Activated naive CD4-positive, alpha-beta T cell treated with Interleukin-2 at 50 U/mL for 16 hours (primary cell): ENCODE measurements around the gene CHEK2.
"Not testable (repeated sequence)": the region's sequence is repeated elsewhere in the genome, so short reads cannot be mapped to it uniquely, and the experiment has no call there.

Experiments
- DNase-seq: peaks from one replicate; pipeline ENCODE4 v3.0.0-alpha.2; 2020

Gene CHEK2

DNA sequence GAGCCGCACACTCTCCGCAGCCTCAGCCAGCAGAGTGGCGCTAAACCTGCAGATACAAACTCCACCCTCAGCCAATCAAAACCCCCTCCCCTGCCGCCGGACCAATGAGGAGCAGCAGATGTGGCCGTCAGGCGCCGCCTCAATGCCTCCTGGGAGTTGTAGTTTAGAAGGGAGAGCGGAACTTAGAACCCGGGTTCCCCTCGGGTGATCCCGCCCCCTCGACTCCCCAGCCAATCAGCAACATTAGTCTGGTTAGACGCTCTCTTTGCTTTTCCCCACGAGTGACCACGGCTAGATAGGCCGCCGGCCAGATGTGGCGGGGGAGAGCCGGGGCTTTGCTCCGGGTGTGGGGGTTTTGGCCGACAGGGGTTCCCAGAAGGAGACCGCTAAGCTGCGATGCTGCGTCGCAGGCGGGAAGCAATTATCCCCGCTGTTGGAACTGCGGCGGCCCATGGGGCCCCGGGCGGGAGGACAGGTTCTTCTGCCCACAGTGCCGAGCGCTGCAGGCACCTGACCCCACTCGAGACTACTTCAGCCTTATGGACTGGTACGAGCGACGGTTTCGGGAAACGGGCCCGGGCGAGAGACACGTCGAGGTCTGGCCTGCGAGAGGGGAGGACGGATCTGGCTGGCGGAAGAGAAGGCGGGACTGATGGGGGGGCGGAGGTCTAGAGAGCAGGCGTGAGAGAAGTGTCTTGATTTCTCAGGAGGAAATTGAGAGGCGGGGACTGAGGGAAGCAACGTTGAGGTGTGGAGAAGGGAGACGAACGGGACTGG, at the start of gene CHEK2, which contains the start of gene HSCB:
Gene CHEK2, minus strand, starts transcription at position 36 of the 777 bp plus-strand sequence. CDS start 7,099 bp downstream, outside the sequence.
Gene HSCB, plus strand, starts transcription at position 255 of the 777 bp plus-strand sequence. Its CDS starts 57 bp downstream, at position 312.
- DNase-seq: peak; percentile 98

DNA sequence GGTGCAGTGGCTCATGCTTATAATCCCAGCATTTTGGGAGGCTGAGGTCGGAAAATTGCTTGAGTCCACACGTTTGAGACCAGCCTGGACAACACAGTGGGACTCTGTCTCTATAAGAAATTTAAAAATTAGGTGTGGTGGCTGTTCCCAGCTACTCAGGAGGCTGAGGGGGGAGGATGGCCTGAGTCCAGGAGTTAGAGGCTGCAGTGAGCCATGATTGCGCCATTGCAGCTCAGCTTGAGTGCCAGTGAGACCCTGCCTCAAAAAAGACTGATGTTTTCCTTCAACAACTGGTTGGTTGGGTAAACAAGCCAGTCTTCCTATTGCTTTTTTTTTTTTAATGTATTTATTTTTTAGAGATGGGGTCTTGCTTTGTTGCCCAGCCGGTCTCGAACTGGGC, 49.5 kb upstream of the CHEK2 start:
- DNase-seq: no peak

DNA sequence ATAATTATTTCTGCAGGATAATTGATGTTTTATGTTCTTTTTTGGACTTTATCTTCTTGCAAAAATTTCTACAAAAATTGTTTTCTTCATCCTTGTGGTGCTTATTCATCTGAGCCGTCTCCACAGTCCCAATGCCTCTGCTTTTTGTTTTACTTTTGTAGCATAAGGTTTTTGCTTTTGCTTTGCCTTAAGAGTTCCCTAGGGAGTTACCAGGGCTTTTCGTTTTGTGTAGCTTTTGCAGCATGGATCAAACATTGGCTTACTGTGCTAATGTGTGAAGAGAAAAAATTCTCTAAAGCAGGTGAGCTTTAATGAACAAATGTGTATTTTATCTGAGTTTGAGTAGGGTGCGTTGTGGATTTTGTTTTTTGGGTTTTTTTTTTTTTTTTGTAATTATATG, 47.0 kb upstream of the CHEK2 start:
- DNase-seq: no peak

DNA sequence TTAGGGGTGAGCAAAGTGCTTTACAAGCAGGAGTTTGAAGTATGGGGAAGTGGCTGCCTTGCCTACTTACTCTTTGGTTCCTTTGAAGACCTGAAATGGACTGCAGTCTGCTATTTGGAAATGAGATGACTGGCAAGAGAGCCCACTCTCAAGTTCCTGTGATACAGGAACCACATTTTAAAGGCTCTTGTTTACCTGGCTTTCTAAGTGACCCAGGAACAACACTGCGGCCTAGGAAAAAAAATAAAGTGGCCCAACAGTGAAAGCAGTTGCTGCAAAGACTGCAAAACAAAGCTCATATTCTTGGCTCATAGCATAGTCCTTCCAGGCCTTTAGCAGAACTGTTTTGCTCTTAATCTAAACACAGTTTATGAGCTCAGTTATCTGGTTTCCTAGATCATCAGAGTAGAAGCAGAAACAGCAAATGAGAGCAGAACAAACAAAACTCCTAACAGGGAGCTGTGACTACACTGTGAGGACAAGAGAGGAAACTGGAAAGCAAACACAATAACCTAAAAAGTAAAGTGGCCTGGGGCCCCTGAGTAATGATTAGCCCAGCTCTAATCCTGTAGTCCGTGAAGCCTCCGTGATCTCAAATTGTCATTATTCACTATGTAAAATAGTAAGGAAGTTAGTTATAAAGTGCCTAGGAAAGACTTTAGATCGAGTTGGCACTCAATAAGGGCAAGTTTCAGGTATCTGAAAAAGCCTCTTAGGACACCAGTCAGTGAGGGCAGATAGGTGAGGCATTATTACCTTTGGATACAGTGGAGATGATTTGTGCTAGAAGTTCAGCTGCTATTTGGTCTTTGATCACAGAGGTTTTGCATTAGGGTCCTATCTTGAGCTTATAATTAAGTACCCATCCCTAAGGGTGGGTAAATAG, 42.4 kb upstream of the CHEK2 start:
- no peak for DNase-seq

DNA sequence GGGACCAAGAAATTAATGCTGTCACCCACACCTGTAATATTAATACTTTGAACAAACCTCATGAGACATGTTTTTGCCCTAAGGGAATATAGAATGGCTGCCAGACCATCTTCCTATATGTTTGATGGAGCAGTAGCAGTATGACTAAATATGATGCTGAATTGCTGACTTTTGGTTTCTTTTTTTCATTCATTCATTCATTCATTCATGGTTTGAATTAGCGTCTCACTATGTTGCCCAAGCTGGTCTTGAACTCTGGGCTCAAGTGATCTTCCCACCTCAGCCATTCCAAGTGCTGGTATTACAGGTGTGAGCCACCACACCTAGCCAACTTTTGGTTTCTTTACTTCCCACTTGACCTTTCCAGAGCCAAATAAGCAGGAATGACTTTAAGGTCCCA, 38.7 kb upstream of the CHEK2 start:
- no peak for DNase-seq

DNA sequence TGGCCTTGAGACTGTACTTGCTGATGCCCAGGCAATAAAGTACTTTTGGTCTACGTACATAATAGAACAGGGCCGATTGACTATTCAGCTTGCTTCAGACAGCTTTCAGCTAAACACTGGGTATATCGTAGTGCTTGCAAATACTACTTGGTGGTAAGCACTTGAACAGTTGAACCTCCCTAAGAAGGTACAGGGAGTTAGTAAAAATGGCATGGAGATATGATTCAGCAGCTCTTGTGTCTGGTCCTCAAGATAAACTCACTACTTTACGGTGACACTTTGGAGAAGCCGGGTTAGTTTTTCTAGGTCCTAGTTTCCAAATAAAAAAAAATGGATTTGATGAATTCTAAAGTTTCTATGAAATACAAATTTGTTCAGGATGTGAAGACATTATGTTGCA, 38.2 kb upstream of the CHEK2 start:
- DNase-seq: no peak

DNA sequence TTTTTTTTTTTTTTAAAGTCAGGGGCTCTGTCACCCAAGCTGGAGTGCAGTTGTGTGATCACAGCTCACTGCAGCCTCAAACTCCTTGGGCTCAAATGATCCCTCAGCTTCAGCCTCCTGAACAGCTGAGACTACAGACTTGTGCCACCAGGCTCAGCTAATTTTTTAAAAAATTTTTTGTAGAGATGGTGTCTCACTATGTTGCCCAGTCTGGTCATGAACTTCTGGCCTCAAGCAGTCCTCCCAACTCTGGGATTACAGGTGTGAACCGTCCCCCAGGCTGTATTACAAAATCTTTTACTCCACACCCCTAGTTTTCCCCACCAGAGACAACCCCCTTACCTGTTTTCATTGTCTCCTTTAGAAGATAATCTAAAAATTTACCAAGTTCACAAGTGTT, 32.8 kb upstream of the CHEK2 start:
- DNase-seq: no peak

DNA sequence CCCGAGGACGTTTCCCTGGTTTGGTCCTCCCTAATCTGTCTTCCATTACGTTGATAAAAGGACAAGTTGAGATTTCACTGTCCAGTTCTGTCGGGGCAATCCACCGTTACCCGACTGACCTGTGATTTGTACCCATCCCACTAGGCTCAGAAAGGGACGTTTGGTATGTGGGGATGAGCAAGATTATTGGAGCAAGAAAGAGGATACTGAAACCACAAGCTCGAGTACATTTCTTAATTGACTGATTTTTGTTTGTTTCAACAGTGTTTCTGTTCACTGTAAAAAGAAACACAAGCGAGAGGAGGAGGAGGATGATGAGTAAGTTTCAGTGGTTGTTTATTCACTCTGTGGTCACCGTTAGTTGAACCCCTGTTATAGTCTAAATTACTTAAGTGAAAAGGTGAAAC, 31.8 kb upstream of the CHEK2 start:
- DNase-seq: no peak

DNA sequence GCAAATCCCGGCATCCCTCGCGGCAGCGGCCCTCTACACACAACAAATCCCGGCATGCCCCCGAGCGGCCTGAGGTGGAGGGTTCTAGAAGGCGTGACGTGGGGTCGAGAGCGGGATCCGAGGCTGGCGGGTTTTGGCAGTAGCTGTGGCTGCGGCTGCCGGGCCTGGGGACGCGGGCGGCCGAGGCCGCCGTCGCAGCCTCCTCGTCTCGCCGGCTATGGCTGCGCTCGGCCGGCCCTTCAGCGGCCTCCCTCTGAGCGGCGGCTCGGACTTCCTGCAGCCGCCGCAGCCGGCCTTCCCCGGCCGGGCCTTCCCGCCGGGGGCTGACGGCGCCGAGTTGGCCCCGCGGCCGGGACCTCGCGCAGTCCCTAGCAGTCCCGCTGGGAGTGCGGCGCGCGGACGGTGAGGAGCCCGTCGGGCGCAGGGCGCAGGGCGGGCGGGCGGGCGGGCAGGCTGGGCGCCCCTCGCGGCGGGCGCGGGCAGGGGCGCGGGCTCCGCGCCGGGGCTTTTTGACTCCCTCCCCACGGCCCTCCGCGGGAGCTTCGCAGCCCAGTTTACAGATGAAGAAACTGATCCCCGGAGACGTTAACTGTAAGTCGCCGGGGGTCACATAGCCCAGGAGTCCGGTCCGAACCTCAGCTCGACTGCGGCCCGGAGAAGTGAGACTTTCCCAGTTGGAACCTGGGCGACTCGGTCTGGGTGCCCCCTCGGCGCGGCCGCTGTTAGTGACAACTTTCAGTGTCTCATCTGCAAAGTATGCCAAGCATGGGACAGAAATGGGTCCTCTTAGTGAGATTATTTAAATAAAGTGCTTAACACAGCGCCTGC, 31.2 kb upstream of the CHEK2 start, which contains the start of gene CCDC117:
Gene CCDC117, plus strand, starts transcription at position 63 of the 828 bp plus-strand sequence. Its CDS starts 155 bp downstream, at position 218.
- peak; percentile 92 for DNase-seq

DNA sequence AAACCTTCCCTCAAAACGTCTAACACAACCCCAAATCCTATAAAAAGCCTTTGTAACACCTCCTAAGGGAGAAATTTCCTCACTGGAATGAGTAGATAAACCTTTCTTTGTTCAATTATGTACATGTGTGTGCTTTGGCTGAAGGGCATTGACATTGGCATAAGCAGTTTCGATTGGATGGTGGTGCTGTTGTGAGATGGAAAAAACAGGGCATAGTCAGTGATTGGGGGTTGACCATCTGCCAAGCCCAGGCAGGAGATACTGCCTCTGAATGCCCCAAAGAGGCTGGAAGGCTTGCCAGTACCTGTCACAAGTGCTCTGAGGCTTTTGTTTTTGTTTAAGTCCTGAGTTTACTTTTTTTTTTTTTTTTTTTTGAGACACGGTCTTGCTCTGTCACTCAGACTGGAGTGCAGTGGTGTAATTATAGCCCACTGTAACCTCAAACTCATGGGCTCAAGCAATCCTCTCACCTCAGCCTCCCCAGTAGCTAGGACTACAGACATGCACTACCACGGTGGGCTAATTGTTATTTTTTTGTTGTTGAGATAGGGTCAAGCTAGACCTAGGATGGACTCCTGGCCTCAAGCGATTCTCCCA, 29.7 kb upstream of the CHEK2 start:
- no peak for DNase-seq

DNA sequence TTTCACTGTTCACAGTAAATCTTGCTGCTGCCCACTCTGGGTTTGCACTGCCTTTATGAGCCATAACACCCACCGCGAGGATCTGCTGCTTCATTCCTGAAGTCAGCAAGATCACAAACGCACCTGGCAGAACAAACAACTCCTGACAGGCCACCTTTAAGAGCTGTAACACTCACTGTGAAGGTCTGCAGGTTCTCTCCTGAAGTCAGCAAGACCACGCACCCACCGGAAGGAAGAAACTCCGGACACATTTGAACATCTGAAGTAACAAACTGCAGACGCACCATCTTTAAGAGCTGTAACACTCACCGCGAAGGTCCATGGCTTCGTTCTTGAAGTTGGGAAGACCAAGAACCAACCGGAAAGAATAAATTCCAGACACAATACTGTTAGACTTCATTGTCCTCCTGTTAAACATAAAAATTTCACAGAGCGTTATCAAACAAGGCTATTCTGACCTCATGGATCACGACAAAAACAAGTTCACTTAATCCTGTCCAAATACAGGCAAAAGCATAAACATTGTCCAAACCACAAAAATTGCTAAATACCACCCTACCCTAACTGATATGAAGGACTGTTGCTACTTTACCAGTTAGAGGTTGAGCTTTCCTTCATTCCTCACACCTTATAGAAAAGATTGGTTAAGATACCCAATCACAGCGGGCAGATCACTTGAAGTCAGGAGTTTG, 27.9 kb upstream of the CHEK2 start:
- DNase-seq: no peak

DNA sequence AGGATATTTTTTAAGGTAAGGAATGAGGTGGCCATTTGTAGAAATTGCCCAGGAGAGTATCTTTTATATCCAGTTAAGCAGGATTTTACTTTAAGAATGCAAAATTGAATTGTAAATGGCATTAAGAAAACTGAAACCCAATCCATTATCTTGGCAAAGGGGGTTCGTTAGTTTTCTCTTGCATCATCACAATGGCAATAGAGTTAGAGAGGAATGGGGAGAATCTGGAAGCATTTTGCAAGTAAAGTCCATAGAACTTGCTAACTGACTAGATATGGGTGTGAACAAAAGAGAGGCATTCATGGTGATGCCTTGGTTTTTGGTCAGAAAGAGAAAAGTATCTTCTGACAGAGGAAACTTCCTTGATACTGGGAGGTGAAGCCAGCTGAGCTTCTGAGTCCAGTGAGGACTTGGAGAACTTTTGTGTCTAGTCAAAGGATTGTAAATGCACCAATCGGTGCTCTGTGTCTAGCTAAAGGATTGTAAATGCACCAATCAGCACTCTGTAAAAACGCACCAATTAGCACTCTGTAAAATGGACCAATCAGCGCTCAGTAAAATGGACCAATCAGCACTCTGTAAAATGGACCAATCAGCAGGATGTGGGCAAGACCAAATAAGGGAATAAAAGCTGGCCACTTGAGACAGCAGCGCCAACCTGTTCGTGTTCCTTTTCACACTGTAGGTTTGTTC, 27.2 kb upstream of the CHEK2 start:
- no peak for DNase-seq

DNA sequence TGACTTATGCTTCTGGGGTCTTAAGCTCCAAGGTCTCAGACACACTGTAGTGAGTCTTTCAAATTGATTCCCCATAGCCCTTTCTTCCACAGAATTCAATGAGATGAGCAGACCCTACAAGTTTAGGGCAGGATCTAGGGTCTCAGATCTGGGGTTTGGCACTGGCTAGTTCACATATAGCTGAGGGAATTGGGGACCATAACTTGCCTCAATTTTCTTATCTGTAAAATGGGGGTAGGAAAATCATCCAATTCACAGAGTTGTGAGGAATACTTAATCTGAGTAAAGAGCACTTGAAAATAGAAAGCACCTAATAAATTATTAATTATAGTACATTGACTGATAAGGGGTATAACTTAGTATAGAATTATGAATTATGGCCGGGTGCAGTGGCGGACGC, 25.0 kb upstream of the CHEK2 start:
- DNase-seq: no peak

DNA sequence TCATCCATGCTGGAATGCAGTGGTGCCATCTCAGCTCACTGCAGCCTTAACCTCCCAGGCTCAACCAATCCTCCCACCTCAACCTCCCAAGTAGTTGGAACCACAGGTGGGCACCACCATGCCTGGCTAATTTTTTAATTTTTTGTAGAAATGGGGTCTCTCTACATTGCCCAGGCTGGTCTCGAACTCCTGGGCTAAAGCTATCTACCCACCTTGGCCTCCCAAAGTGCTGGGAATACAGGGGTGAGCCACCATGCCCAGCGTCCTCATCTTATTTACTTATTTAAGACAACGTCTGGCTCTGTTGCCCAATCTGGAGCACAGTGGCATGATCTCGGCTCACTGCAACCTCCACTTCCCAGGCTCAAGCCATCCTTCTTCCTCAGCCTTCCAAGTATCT, 20.4 kb upstream of the CHEK2 start:
- not testable (repeated sequence) for DNase-seq

DNA sequence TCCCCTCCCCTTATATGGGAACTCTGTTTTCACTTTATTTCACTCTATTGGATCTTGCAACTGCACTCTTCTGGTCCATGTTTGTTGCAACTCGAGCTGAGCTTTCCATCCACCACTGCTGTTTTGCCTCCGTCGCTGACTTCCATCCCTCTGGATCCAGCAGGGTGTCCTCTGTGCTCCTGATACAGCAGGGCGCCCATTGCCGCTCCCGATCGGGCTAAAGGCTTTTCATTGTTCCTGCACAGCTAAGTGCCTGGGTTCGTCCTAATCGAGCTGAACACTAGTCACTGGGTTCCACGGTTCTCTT, 19.8 kb upstream of the CHEK2 start:
- DNase-seq: no peak

DNA sequence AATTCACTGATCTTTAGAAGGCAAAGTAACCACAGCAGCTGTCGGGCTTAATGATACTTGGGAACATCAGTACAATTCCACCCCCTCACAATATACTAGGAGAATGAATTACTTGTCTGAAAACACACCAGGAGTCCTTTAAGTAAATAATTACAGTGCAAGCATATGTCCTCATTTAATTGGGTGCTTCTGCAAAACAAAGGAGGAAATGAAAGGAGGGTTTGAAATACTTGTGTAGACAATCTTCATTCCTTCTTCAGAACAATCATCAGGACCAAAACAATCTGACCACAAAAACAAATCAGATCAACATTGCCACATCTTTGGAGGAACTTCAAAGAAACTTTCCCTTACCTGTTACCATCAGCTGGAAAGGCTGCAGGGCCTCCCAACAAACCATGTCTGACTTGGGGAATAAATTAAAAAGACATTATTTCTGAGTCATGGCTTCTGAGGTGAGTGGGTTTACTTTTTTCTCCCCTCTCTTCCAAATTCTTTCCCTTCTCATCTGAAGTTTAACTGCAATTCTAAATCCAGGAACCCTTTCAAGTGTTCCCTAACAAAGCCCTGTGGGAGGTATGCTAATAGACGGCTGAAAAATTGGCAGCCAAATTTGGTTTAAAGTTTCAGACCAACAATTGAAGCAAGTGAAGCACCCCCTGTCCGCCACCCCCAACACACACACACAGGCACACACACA, 18.4 kb upstream of the CHEK2 start:
- DNase-seq: no peak

DNA sequence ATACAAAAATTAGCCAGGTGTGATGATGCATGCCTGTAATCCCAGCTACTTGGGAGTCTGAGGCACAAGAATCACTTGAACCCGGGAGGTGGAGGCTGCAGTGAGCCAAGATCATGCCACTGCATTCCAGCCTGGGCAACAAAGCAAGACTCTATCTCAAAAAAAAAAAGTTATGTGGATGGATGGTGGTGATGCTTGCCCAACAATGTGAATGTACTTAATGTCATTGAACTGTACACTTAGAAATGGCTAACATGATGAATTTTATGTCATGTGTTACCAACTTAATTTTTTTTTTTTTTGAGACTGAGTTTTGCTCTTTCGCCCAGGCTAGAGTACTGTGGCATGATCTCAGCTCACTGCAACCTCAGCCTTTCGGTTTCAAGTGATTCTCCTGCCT, 12.9 kb upstream of the CHEK2 start:
- DNase-seq: not testable (repeated sequence)

DNA sequence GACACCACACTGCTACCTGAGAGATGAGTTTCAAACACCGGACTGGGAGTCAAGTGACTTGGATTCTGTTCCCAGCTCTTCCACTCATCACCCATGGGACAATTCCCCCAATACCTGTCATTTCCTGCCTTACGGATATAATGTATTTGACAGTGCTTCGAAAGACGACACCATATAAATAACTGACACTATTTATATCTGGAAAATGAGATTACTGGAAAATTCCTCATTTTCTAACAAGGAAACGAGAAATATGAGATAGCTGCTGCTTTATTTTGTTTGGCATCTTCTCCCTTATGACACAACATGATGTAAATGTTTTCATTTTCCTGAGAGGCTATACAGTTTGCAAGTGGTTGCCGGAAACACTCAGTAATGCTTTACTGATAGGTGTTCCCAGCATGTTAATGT, 8.9 kb upstream of the CHEK2 start:
- DNase-seq: no peak

DNA sequence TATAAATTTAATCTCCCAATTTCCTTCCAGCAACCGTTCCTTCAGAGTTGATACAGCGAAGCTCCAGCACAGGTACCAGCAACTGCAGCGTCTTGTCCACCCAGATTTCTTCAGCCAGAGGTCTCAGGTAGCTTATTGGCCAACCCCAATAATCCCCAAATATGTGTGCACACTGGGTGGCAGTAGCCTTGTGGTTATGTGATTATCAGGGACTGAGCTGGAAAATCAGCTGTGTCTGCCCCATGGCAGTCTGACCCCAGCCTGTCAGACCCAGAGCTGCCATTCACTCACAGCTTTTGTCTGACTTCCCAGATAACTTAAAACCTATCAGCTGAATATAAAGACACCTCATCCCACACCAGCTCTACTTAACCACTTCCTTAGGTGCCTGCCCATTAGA, 2.2 kb upstream of the CHEK2 start:
- no peak for DNase-seq

DNA sequence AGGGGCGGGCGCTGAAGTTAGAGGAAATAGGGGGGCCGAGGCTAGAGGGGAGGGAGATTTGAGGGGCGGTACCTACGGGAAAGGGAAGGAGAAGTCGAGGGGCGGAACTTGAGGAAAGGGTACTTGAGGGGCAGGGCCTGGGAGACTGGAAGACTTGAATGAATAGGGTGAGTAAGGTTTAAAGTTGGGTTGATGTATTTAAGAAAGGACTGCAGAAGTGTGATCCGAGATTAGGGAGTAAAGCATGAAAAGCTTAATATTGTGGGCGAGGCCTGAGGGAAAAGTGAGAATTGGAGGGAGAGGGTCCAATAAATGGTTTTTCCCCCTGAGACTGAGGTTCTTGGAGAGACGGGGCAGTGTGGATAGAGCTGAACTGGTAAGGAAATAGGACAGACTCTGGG, 942 bp upstream of the CHEK2 start:
- DNase-seq: no peak
